Measurements from ENCODE around the gene ARHGDIG.

Gene ARHGDIG

GRCh38 chr16:263182-263774, 17.1 kb upstream of the ARHGDIG start:
- Histone ChIP-seq H3K4me3 (replicated peaks; ENCODE audit: insufficient read depth, low read length) (no peak overlapping the region), H3K27ac (replicated peaks) (no peak overlapping the region), H3K27me3 (ENCODE audit: insufficient read depth, poor library complexity, severe bottlenecking) (no peaks in the 10 kb centered on the region)
- no peak for DNase-seq (ENCODE audit: low read depth in 1 of 2, low spot score in 1 of 2)
- TF ChIP-seq CTCF (IDR thresholded peaks at IDR 0.05; ENCODE audit: insufficient read depth, low read length) (no peak), POLR2AphosphoS5 (IDR thresholded peaks at IDR 0.05; ENCODE audit: low read depth) (no peak), GABPA (IDR thresholded peaks at IDR 0.05; ENCODE audit: low read depth) (no peak), SPI1 (IDR thresholded peaks at IDR 0.05; ENCODE audit: borderline replicate concordance, low read depth) (no peak), REST (IDR thresholded peaks at IDR 0.05; ENCODE audit: insufficient replicate concordance, low read depth) (no peak)

- TF ChIP-seq GABPA (IDR thresholded peaks at IDR 0.05; ENCODE audit: low read depth) (no peak), SPI1 (IDR thresholded peaks at IDR 0.05; ENCODE audit: borderline replicate concordance, low read depth) (no peak), REST (IDR thresholded peaks at IDR 0.05; ENCODE audit: insufficient replicate concordance, low read depth) (no peak), CTCF (IDR thresholded peaks at IDR 0.05; ENCODE audit: insufficient read depth, low read length) (no peak)
- DNase-seq (ENCODE audit: low read depth in 1 of 2, low spot score in 1 of 2): no peak
- Histone ChIP-seq H3K4me3 (replicated peaks; ENCODE audit: insufficient read depth, low read length) (no peak overlapping the region), H3K27me3 (ENCODE audit: insufficient read depth, poor library complexity, severe bottlenecking) (peaks cover 3% of the 10 kb centered on the region), H3K27ac (replicated peaks) (no peak overlapping the region)
Observed at GRCh38 chr16:263944-264343, 16.4 kb upstream of the ARHGDIG start.

GRCh38 chr16:264440-264951, 15.9 kb upstream of the ARHGDIG start:
- peaks cover 3% of the 10 kb centered on the region for H3K27me3 ChIP-seq (ENCODE audit: insufficient read depth, poor library complexity, severe bottlenecking)
- DNase-seq (ENCODE audit: low read depth in 1 of 2, low spot score in 1 of 2): no peak
- TF ChIP-seq GABPA (IDR thresholded peaks at IDR 0.05; ENCODE audit: low read depth) (no peak), CTCF (IDR thresholded peaks at IDR 0.05; ENCODE audit: insufficient read depth, low read length) (no peak), POLR2AphosphoS5 (IDR thresholded peaks at IDR 0.05; ENCODE audit: low read depth) (no peak), REST (IDR thresholded peaks at IDR 0.05; ENCODE audit: insufficient replicate concordance, low read depth) (no peak), SPI1 (IDR thresholded peaks at IDR 0.05; ENCODE audit: borderline replicate concordance, low read depth) (no peak)
- H3K4me3 ChIP-seq (replicated peaks; ENCODE audit: insufficient read depth, low read length): no peak overlapping the region
- no peak overlapping the region for H3K27ac ChIP-seq (replicated peaks)

All from HL-60 (cell line).